ENCODE measurements around the gene NEK8. TPM values are rescaled to one million over a fixed set of nuclear protein-coding genes. Genes with fewer than 3 reads are reported as not detected.

NEK8 gene
- total and polyA plus RNA-seq, 9 of the 15 experiments (the other 6 are each of a cell fraction or from before 2014, with no cell fraction given) = 0.98 to 16.6 (median 4.6) TPM

GRCh38 chr17:28724500-28725165 lies 4.0 kb upstream of the NEK8 start (continued):
- TF ChIP-seq, protein P1, sequence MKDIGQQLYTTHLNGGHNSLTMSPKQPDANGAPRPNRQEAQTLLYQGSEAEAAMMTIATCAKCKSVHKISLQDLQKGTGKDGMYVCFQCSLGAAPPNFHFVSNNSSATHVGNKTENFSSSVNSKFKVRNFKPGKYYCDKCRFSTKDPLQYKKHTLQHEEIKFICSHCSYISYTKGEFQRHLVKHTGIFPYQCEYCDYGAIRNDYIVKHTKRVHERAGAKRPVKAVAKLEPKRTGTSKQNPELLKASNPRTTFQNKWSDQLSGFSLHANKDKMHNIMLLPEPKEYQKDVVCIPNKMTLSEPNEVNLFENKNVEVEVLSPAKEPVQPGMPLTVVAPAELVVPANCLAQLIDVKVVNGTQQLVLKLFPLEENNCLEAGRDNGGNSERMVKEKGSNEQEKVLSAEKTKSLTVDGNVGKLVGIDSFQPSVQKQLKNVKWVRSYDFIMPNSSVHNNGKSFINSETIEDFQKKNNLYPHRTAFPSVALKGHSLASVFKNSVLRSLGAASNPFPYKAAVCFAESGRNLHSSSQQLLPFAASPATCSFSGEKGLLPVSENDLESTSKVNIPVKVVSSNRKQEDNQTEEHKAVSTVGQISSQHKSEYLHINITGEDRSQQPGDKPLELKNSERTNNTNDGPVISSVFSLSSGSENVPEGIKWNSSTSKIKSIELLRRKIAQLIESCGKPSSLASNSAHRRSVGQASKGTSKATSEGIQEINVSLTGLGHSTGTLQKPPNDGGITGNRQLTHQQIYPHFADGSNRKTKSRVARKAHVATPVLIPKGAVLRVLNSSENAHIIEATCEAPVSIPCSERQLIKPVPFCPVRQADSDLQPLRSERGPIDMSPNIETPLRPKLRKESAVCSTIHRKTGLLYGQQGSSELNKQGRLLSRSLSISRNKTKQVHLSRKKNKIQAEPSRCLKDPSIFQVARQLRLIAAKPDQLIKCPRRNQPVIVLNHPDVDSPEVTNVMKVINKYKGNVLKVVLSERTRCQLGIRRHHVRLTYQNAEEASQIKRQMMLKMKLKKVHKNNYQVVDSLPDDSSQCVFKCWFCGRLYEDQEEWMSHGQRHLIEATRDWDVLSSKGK (CRISPR knock-in tag; IDR thresholded peaks at IDR 0.05) = no peak
- TF ChIP-seq MYBL2 (IDR thresholded peaks at IDR 0.05; ENCODE audit: low read depth) (no peak), MYBL2 (CRISPR knock-in tag; IDR thresholded peaks at IDR 0.05; ENCODE audit: borderline replicate concordance) (no peak), RFX7 (CRISPR knock-in tag; IDR thresholded peaks at IDR 0.05) (no peak), U2AF1 (optimal IDR thresholded peaks at IDR 0.05; ENCODE audit: low read depth, low read length) (no peak), ZNF143 (CRISPR knock-in tag; IDR thresholded peaks at IDR 0.05) (no peak), ATF7 (IDR thresholded peaks at IDR 0.05) (no peak), PCBP1 (IDR thresholded peaks at IDR 0.05; ENCODE audit: low read depth, low read length, poor library complexity, severe bottlenecking) (no peak), FOXM1 (IDR thresholded peaks at IDR 0.05; ENCODE audit: low read depth) (no peak), FOXM1 (CRISPR knock-in tag; IDR thresholded peaks at IDR 0.05; ENCODE audit: low read depth) (no peak), ZEB2 (IDR thresholded peaks at IDR 0.05) (no peak; the same call in 1 of the 2 replicates), HMG20B (CRISPR knock-in tag; IDR thresholded peaks at IDR 0.05) (no peak), CBX8 (IDR thresholded peaks at IDR 0.05; ENCODE audit: borderline replicate concordance, extremely low read depth, low read depth, low read length, poor library complexity, severe bottlenecking) (no peak), ETS2 (tag; IDR thresholded peaks at IDR 0.05; ENCODE audit: borderline replicate concordance, poor library complexity, severe bottlenecking) (no peak), GATA2 (CRISPR knock-in tag; IDR thresholded peaks at IDR 0.05) (no peak), XRCC3 (IDR thresholded peaks at IDR 0.05) (no peak), RBFOX2 (IDR thresholded peaks at IDR 0.05; ENCODE audit: low read depth, low read length) (no peak), CAMTA2 (CRISPR knock-in tag; conservative IDR thresholded peaks at IDR 0.05) (no peak; the same call in 1 of the 2 replicates), MAFF (IDR thresholded peaks at IDR 0.05; ENCODE audit: low read length) (no peak)
- TF ChIP-seq, protein P2, sequence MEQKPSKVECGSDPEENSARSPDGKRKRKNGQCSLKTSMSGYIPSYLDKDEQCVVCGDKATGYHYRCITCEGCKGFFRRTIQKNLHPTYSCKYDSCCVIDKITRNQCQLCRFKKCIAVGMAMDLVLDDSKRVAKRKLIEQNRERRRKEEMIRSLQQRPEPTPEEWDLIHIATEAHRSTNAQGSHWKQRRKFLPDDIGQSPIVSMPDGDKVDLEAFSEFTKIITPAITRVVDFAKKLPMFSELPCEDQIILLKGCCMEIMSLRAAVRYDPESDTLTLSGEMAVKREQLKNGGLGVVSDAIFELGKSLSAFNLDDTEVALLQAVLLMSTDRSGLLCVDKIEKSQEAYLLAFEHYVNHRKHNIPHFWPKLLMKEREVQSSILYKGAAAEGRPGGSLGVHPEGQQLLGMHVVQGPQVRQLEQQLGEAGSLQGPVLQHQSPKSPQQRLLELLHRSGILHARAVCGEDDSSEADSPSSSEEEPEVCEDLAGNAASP (IDR thresholded peaks at IDR 0.05) = no peak
- TF ChIP-seq, protein P3, sequence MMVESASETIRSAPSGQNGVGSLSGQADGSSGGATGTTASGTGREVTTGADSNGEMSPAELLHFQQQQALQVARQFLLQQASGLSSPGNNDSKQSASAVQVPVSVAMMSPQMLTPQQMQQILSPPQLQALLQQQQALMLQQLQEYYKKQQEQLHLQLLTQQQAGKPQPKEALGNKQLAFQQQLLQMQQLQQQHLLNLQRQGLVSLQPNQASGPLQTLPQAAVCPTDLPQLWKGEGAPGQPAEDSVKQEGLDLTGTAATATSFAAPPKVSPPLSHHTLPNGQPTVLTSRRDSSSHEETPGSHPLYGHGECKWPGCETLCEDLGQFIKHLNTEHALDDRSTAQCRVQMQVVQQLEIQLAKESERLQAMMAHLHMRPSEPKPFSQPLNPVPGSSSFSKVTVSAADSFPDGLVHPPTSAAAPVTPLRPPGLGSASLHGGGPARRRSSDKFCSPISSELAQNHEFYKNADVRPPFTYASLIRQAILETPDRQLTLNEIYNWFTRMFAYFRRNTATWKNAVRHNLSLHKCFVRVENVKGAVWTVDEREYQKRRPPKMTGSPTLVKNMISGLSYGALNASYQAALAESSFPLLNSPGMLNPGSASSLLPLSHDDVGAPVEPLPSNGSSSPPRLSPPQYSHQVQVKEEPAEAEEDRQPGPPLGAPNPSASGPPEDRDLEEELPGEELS (CRISPR knock-in tag; IDR thresholded peaks at IDR 0.05; ENCODE audit: borderline replicate concordance) = no peak

Data from K562 (cell line).